Stimulated activated naive CD8-positive, alpha-beta T cell treated with anti-CD3 and anti-CD28 coated beads, Interleukin-15, Interleukin-2, amounts not matched to agents 100 U/mL and 50 U/mL, for 24 hours (primary cell): ENCODE measurements around the gene BCDIN3D.
"Not testable (repeated sequence)": the region's sequence is repeated elsewhere in the genome, so short reads cannot be mapped to it uniquely, and the experiment has no call there.

Experiments
- ATAC-seq: fragments of 150-1000 bp; cut with Tn5 transposase; one replicate; pipeline ENCODE4 v1.10.0; 2021
- DNase-seq: peaks from one replicate; pipeline ENCODE4 v3.0.0; 2021

BCDIN3D gene

DNA sequence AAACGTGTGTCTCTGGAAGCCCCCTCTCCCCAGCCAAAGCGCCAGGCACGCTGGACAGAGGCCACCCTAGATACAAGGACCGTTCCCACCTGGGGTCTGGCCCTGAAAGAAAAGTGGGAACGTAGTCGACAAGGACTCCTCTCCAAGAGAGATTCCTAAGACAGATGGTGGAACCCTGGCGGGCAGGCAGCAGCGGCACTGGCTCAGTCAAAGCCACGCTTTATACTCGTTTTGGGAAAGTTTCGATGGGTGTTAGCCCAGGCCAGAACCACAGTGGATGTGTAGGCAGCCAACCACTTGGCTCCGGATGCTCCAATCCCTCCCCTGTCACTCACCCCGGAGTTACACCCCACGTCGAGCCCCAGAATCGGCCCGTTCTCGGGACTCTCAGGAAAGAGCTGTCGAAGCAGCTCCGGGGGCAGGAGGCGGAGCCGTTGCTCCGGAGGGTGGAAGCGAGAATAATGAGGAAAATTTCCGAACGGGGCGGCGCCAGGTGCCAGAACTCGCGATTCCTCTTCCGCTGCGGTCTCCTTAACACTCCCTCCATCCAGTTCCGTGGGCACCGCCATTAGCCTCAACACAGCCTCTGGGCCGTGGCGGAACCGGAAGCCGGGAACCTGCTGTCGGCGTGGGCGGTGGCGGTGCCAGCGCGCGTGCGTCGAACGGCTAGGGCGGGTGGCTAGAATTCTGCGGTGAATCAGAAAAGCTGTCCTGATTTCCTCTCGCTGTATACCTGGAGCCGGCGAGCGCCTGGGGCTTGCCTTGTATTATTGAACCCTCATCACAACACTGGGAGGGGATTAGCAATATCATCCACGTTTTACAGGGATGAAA, at the start of gene BCDIN3D:
Gene BCDIN3D, minus strand, starts transcription at position 588 of the 834 bp plus-strand sequence. Its CDS starts 19 bp downstream, at position 569.
- peak; percentile 95 for ATAC-seq
- peak; percentile 96 for DNase-seq

GRCh38 chr12:49892084-49892731, 49.3 kb upstream of the BCDIN3D start:
- DNase-seq = no peak
- no peak for ATAC-seq

GRCh38 chr12:49891476-49891875, 48.6 kb upstream of the BCDIN3D start:
- ATAC-seq = no peak

DNA sequence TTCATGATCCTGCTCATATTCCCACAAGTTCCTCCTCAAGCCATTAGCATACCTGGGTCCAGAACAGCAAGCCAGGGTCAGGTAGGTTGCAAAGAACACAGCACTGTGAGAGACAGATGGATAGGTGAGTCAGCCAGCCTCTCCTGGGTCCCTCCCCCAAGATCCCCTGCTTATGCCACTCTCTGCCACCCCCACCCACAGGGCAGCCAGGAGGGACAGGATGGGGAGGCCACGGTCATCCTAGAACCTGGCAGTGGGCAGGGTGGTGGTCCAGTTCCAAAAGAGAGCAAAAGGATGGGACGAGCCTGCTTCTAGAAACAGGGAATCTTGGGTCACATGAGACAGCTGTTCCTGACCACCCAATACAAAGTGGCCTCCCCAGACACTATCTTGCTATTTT, 48.1 kb upstream of the BCDIN3D start:
- ATAC-seq (no peak), DNase-seq (no peak)

More at GRCh38 chr12:49891476-49891875, 48.6 kb upstream of the BCDIN3D start:
- no peak for DNase-seq

DNA sequence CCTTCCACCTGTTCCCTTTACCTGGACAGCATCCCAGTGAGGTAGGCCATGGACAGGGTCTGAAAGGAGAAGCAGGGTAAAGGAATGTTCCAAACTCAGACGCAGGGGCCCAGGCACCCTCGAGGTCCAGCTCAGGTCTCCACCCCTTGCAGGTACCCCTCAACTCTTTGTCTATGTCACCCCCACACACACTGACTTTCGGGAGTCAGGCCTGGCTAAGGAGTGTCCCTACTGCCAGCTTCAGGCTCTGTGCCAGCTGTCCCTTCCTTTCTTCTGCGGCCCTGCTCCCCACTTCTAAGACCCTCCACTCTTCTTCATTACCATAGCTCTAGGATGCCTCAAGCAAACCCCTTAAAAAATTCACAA, 47.2 kb upstream of the BCDIN3D start:
- ATAC-seq (no peak), DNase-seq (no peak)

- ATAC-seq (no peak), DNase-seq (no peak)
Observed at GRCh38 chr12:49889361-49890095, 46.6 kb upstream of the BCDIN3D start.

- no peak for DNase-seq
- no peak for ATAC-seq
Observed at GRCh38 chr12:49888461-49889151, 45.7 kb upstream of the BCDIN3D start.

DNA sequence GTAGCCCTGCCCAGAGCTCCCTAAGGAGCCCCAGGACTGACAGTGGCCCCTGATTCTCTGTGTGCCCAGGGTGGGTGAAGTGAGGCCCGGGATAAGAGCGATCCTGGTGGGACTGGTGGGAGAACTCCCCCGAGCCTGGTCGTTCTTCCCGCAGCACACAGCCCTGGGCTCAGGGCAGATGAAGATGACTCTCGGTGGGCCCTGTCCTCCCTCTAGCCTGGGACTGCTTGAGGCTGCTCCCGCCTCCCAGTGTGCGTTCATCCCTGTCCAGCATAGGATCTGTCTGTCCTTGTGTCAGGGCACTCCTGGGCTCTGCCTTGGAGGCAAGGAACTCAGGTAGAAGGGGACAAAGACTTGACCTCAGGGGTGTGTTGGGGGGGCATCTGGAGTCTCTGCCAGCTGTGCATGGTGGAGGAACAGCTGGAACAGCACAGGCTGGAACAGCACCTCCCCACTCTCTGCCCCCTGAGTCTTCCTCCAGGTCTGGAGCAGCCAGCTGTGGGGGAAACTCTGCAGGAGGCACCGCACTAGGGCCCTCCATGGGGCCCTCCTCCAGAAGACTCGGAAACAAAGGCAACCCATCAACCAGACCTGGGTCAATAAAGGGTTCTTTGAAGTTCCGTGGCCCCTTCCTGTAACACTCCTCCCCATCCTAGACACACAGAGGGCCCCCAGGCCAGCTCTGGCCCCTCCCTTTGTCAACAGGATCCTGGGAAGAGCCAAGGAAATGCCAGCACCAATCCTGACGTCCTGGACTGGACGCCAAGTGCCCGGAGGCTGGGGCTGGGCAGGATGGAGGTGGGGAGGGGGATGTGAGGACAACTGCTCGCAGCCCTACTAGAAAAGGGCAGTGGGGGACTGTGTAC, 44.9 kb upstream of the BCDIN3D start:
- ATAC-seq (no peak), DNase-seq (no peak)

GRCh38 chr12:49887091-49887490, 44.2 kb upstream of the BCDIN3D start:
- no peak for ATAC-seq
- no peak for DNase-seq

GRCh38 chr12:49885663-49886461, 43.0 kb upstream of the BCDIN3D start:
- no peak for DNase-seq
- ATAC-seq = no peak

GRCh38 chr12:49885118-49885517, 42.2 kb upstream of the BCDIN3D start:
- no peak for ATAC-seq
- DNase-seq = no peak

DNA sequence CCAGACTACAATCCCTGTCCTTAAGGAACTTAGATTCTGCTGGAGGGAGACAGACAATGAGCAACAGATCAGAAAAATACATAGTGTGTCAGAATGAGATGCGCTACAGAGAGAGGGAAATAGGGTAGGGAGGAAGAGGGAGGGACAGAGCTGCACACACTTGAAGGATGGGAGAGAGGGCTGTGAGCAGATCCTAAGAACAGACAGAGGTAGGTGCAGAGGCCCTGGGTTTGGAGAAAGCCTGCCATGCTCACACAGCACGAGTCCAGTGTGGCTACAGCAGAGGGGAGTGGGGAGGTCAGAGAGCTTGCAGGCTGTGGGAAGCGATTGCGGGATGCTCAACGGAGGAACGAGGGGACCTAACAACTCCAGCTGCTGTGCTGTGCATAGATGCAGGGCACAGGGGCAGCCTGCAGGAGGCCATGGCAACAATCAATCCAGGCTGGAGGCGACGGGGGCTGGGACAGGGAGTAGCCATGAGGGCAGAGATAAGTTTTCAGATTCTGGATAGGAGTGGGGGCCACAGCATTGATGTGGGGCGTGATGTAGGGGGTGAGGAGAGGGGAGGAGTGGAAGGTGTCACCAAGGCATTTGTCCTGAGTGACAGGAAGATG, 40.1 kb upstream of the BCDIN3D start:
- ATAC-seq (no peak), DNase-seq (no peak)

- DNase-seq (no peak), ATAC-seq (no peak)
Observed at GRCh38 chr12:49882248-49882850, 39.4 kb upstream of the BCDIN3D start.

- DNase-seq = no peak
- ATAC-seq = no peak
Observed at GRCh38 chr12:49881415-49882247, 38.7 kb upstream of the BCDIN3D start.

DNA sequence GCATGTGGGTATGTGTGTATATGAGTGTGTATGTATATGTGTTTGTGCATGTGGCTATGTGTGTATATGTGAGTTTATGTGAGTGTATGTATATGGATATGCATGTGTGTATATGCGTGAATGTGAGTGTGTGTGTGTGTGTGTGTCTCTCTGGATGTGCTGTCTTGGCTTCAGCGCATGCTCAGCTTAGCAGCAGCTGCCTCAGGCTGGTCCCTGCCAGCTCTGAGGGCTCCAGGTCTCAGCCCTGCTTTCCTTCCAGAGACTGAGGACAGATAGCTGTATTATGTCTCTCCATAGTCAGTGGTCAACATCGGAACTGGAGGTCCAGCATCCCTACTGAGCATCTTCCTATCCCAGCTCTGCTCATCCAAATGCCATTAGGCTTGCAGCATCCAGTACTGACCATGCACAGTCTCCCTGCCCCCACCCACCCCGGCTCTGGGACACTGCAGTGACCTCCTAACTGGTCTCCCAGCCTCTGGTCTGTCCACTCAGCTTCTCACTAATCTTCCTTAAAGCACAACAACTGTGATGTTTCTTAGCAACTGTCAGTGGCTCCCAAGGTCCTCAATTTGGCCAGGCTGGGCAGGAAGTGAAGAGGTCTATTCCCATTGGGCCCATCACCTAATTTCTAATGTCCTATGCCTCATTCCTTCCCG, 38.0 kb upstream of the BCDIN3D start:
- no peak for DNase-seq
- ATAC-seq = no peak

GRCh38 chr12:49879065-49879464, 36.2 kb upstream of the BCDIN3D start:
- not testable (repeated sequence) for ATAC-seq, DNase-seq

- ATAC-seq (no peak), DNase-seq (no peak)
Observed at GRCh38 chr12:49878021-49878420, 35.1 kb upstream of the BCDIN3D start.

DNA sequence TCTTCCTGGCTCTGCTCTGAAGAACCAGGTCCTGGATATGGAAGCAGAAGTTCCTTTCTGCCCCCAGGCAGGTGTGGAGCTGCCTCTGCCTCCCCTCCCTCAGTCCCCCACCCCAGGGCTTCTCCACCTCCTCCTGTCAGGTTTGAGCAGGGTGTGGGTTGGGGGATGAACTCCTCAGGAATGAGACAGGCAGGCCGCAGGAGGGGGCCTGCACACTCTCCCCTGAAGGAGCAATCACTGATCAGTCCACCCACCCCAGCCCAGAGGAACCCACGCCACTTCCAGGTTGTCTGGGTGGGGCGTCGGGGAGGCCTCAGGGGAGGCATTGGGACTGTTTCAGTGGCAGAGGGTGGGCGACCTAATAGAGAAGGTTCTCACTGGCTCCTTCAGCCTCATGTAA, 34.2 kb upstream of the BCDIN3D start:
- no peak for ATAC-seq

More for the DNA sequence above, 34.2 kb upstream of the BCDIN3D start:
- DNase-seq = no peak
